Stimulated activated naive CD4-positive, alpha-beta T cell (primary cell): ENCODE data around the gene MCRIP1.
"Not testable (repeated sequence)": the region's sequence is repeated elsewhere in the genome, so short reads cannot be mapped to it uniquely, and the experiment has no call there.

ENCODE experiments used
- DNase-seq, 6 experiments: peaks; one replicate each; lab custom pipeline; 2025; lab: John Stamatoyannopoulos, UW

The MCRIP1 gene

GRCh38 chr17:81840826-81841778 lies 8.0 kb upstream of the MCRIP1 start:
- DNase-seq, result no peak

GRCh38 chr17:81840059-81840458 lies 7.0 kb upstream of the MCRIP1 start:
- not testable (repeated sequence) for DNase-seq

GRCh38 chr17:81839301-81839700 lies 6.2 kb upstream of the MCRIP1 start:
- DNase-seq, result no peak

- DNase-seq, result no peak
These were observed 5.7 kb upstream of the MCRIP1 start for GRCh38 chr17:81838753-81839255.

GRCh38 chr17:81837641-81838040 lies 4.5 kb upstream of the MCRIP1 start:
- DNase-seq, result no peak

- DNase-seq, result no peak
These were observed 1.8 kb upstream of the MCRIP1 start, which contains the start of gene PPP1R27 for GRCh38 chr17:81834831-81835267. Gene PPP1R27, minus strand, starts transcription at chr17:81835050. Its CDS starts 97 bp downstream, at chr17:81834953.

GRCh38 chr17:81833921-81834830 lies 1.1 kb upstream of the MCRIP1 start:
- DNase-seq, result no peak

GRCh38 chr17:81832608-81833159 lies 407 bp downstream of the MCRIP1 start:
- DNase-seq, result peak in 3 of 6 experiments; percentile 39 to 50 (median 48)

GRCh38 chr17:81831957-81832607 lies 1.0 kb downstream of the MCRIP1 start:
- DNase-seq, result peak in 3 of 6 experiments; percentile 20 to 50 (median 36)

- no peak for DNase-seq
These were observed 1.5 kb downstream of the MCRIP1 start for GRCh38 chr17:81831563-81831956.

GRCh38 chr17:81829858-81830257 lies 3.2 kb downstream of the MCRIP1 start:
- DNase-seq, result no peak

GRCh38 chr17:81828656-81829055 lies 4.4 kb downstream of the MCRIP1 start:
- DNase-seq, result no peak

GRCh38 chr17:81825841-81826466 lies 7.1 kb downstream of the MCRIP1 start:
- DNase-seq, result no peak

GRCh38 chr17:81824595-81824994 lies 8.5 kb downstream of the MCRIP1 start:
- DNase-seq, result no peak

- DNase-seq, result no peak
These were observed 9.1 kb downstream of the MCRIP1 start for GRCh38 chr17:81823820-81824550.

- DNase-seq, result no peak
These were observed 9.9 kb downstream of the MCRIP1 start for GRCh38 chr17:81822996-81823819.

GRCh38 chr17:81822312-81822637 lies 10.8 kb downstream of the MCRIP1 start:
- DNase-seq, result no peak

GRCh38 chr17:81821603-81822311 lies 11.3 kb downstream of the MCRIP1 start:
- DNase-seq, result no peak

GRCh38 chr17:81821147-81821546 lies 11.9 kb downstream of the MCRIP1 start:
- no peak for DNase-seq
